Smooth muscle cell (in vitro differentiated cells): ENCODE results near the gene IP6K1. TPM values are rescaled to one million over a fixed set of nuclear protein-coding genes. Genes with fewer than 3 reads are reported as not detected.
"Not testable (repeated sequence)": the region's sequence is repeated elsewhere in the genome, so short reads cannot be mapped to it uniquely, and the experiment has no call there.

Experiments
- DNase-seq: peaks from one replicate; lab custom pipeline; 2025; ENCODE audit not compliant: unreplicated experiment; lab: John Stamatoyannopoulos, UW
- H2AFZ ChIP-seq: fragments of 200-600 bp; sonication (generic); 2 replicates; pipeline ENCODE4 v1.6.0; 2016; ENCODE audit warnings: antibody characterized with exemption, low read depth, mild to moderate bottlenecking
- H3F3A ChIP-seq: fragments of 200-600 bp; sonication (generic); 2 replicates; pipeline ENCODE4 v1.6.0; 2017; ENCODE audit warnings: antibody characterized with exemption, low read depth
- H3K27ac ChIP-seq: fragments of 200-600 bp; sonication (generic); 2 replicates; pipeline ENCODE4 v1.5.1; 2016; ENCODE audit warnings: low read depth, mild to moderate bottlenecking
- H3K27me3 ChIP-seq: fragments of 200-600 bp; sonication (generic); 2 replicates; pipeline ENCODE4 v1.6.1; 2016; ENCODE audit warnings: low read depth, mild to moderate bottlenecking
- H3K36me3 ChIP-seq: fragments of 200-600 bp; sonication (generic); 2 replicates; pipeline ENCODE4 v1.5.1; 2016; ENCODE audit warnings: low read depth
- H3K4me1 ChIP-seq: fragments of 200-600 bp; sonication (generic); 2 replicates; pipeline ENCODE4 v1.5.1; 2016; ENCODE audit warnings: low read depth
- H3K4me2 ChIP-seq: fragments of 200-600 bp; sonication (generic); 2 replicates; pipeline ENCODE4 v1.6.0; 2016; ENCODE audit warnings: mild to moderate bottlenecking
- H3K4me3 ChIP-seq: fragments of 200-600 bp; sonication (generic); 2 replicates; pipeline ENCODE4 v1.5.1; 2016; ENCODE audit warnings: mild to moderate bottlenecking
- H3K79me2 ChIP-seq: fragments of 200-600 bp; sonication (generic); 2 replicates; pipeline ENCODE4 v1.6.0; 2016; ENCODE audit warnings: low read depth, mild to moderate bottlenecking
- H3K9ac ChIP-seq: fragments of 200-600 bp; sonication (generic); 2 replicates; pipeline ENCODE4 v1.6.0; 2016; ENCODE audit warnings: low read depth
- H3K9me3 ChIP-seq: fragments of 200-600 bp; sonication (generic); replicated peaks from 2 replicates; pipeline ENCODE4 v1.5.1; 2016; ENCODE audit warnings: low read depth
- H4K20me1 ChIP-seq: fragments of 200-600 bp; sonication (generic); 2 replicates; pipeline ENCODE4 v1.6.0; 2016; ENCODE audit warnings: low read depth
- WGBS: methylation state at CpG from one replicate; pipeline ENCODE4 v1.1.7; 2016; ENCODE audit warnings: low lambda C conversion rate; 5-methylcytosine and 5-hydroxymethylcytosine counted together
- polyA plus RNA-seq: library from polyadenylated mRNA; unstranded; fragments of >200 nt; fragmentation: Nextera tagmentation; extraction: Ambion mirVana; gene quantifications from 2 replicates; pipeline ENCODE4 v1.2.1, GENCODE V29; 2016
- total RNA-seq: library from RNA; depleted of rRNA; stranded (reverse); fragments of >200 nt; gene quantifications from 2 replicates; pipeline ENCODE4 v1.2.3, GENCODE V29; 2014
- TF ChIP-seq, protein P1 (sequence below): fragments of 200-600 bp; sonication (generic); IDR thresholded peaks from 2 replicates; pipeline ENCODE4 v1.5.1; 2017; ENCODE audit warnings: borderline replicate concordance, mild to moderate bottlenecking, antibody characterized with exemption; ENCODE audit not compliant: insufficient read depth, poor library complexity, severe bottlenecking

The IP6K1 gene
- total and polyA plus RNA-seq, 2 experiments from 2014 or later: 23.0 to 31.1 TPM

DNA sequence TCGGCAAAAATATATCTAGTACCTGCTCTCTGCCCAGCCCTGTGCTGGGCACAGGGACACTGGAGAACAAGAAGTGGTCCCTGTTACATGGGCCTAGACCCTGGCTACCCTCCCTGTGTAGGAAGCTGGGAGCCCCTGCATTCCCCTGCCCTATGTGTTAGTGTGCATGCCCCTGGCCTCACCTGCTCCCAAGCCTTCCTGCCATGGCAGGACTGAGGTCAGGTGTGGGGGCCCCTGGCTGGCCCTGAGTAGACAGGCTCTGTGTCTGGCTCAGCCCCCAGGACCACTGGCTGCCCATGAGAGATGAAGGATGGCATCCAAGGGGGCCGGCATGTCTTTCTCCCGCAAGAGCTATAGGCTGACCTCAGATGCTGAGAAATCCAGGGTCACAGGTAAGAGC lies 95.5 kb downstream of the IP6K1 start:
- H3K27me3 ChIP-seq, H3K4me1 ChIP-seq, H3F3A ChIP-seq, H3K27ac ChIP-seq, H3K4me3 ChIP-seq, H2AFZ ChIP-seq, H3K9me3 ChIP-seq, DNase-seq, H3K36me3 ChIP-seq, H3K4me2 ChIP-seq, H3K9ac ChIP-seq: not testable (repeated sequence)
- Histone ChIP-seq H4K20me1 (peaks cover 13% of the 10 kb centered on the region), H3K79me2 (peaks cover 28% of the 10 kb centered on the region)
- WGBS: 94% methylated on average over 3 of the region's 3 CpGs

DNA sequence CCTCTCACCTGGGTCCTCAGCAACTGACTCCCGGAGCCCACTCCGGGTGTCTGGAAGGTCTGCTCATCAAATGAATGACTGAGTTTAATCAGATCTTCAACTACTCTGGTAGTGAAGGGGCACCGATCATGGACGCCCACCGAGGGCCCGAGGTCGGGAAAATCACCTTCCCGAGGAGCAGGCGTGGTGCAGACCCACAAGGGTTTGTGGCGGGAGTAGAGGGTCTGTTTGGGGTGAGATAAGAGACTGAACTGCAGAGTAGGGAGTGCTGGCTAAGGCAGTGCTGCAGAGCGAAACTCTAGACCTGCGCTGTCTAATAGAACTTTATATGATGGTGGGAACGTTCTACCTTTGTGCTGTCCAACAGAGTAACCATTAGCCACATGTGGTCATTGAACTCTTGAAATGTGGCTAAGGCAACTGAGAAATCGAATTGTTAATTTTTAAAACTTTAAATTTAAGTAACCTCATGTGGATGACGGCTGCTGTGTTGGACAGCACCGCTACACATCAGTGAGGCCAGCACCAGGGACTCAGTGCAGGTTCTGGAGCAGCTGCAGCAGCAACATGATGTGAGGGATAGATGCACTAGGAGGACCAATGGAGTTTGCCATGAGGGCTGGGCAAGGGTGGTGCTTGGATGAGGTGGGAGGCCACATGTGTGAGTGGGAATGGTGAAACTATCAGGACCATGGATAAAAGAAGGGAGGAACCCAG lies 96.3 kb downstream of the IP6K1 start:
- H3K27ac ChIP-seq, H3K9me3 ChIP-seq, H3F3A ChIP-seq, H3K36me3 ChIP-seq, DNase-seq, H3K27me3 ChIP-seq, H3K4me1 ChIP-seq: not testable (repeated sequence)
- Histone ChIP-seq H3K4me2 (peak overlapping the region; percentile 97), H2AFZ (peak overlapping the region; percentile 60), H3K79me2 (peaks cover 28% of the 10 kb centered on the region), H3K9ac (peak overlapping the region; percentile 74), H4K20me1 (peaks cover 13% of the 10 kb centered on the region), H3K4me3 (peak overlapping the region; percentile 89)
- 19% methylated on average over 16 of the region's 16 CpGs for WGBS

DNA sequence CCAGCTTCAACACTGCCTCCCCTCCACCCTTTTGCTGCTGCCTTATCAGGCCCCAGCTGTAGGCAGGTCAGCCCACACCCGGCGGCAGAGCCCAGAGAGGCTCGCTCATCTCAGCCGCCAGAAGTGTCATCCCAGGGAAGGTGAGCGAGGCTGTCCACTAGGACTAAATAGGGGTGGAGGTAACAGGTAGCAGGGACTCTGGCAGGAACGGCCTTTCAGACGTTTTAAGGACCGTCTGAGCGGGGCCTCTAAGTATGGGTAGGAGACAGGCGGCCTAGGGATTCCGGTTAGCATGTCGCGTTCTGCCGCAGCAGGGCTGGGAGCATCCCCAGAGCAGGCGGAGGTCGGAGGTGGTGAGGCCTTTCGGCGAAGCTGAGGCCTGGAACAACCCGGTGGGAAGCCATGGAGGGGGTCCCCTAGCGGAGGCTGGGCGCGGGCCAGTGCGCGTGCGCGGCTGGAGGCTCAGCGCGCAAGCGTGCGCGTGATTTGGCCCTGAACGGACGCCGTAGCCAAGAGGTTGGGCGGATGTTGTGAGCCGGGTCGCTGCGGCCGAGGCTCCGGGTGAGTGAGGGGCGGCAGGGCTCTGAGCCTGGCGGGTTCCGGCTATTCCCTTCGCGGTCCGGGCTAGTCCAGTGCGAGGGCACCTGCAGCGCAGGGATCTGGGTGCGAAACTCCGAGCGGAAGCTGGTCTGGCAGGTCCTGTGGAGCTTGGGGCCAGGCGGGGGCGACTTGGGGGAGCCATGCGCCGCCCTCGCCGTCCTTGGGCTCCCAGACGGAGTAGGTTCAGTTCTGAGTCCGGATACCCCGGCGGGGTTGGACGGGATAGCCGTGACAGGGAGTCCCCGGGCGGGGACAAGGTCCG lies 97.1 kb downstream of the IP6K1 start, which contains the start of the genes MST1 and RNF123:
TSS of gene MST1 (minus strand) at position 429 of the 862 bp plus-strand sequence. CDS start 783 bp downstream, outside the sequence.
TSS of gene RNF123 (plus strand) at position 512 of the 862 bp plus-strand sequence. CDS start 1,609 bp downstream, outside the sequence.
- DNase-seq: no peak
- Histone ChIP-seq H3K4me3 (peak within 1 kb of the TSS; percentile 89), H2AFZ (peak within 1 kb of the TSS; percentile 60), H3K4me1 (peaks cover 7% of the 10 kb centered on the region), H3K9ac (peak within 1 kb of the TSS; percentile 74), H3F3A (no peaks in the 10 kb centered on the region), H4K20me1 (peaks cover 7% of the 10 kb centered on the region), H3K4me2 (peak within 1 kb of the TSS; percentile 97), H3K36me3 (no peaks in the 10 kb centered on the region), H3K27ac (peak within 1 kb of the TSS; percentile 8), H3K9me3 (no peaks in the 10 kb centered on the region), H3K79me2 (peaks cover 28% of the 10 kb centered on the region), H3K27me3 (no peaks in the 10 kb centered on the region)
- 3% methylated on average over 55 of the region's 66 CpGs for WGBS
- TF ChIP-seq, protein P1, sequence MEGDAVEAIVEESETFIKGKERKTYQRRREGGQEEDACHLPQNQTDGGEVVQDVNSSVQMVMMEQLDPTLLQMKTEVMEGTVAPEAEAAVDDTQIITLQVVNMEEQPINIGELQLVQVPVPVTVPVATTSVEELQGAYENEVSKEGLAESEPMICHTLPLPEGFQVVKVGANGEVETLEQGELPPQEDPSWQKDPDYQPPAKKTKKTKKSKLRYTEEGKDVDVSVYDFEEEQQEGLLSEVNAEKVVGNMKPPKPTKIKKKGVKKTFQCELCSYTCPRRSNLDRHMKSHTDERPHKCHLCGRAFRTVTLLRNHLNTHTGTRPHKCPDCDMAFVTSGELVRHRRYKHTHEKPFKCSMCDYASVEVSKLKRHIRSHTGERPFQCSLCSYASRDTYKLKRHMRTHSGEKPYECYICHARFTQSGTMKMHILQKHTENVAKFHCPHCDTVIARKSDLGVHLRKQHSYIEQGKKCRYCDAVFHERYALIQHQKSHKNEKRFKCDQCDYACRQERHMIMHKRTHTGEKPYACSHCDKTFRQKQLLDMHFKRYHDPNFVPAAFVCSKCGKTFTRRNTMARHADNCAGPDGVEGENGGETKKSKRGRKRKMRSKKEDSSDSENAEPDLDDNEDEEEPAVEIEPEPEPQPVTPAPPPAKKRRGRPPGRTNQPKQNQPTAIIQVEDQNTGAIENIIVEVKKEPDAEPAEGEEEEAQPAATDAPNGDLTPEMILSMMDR: no peak

DNA sequence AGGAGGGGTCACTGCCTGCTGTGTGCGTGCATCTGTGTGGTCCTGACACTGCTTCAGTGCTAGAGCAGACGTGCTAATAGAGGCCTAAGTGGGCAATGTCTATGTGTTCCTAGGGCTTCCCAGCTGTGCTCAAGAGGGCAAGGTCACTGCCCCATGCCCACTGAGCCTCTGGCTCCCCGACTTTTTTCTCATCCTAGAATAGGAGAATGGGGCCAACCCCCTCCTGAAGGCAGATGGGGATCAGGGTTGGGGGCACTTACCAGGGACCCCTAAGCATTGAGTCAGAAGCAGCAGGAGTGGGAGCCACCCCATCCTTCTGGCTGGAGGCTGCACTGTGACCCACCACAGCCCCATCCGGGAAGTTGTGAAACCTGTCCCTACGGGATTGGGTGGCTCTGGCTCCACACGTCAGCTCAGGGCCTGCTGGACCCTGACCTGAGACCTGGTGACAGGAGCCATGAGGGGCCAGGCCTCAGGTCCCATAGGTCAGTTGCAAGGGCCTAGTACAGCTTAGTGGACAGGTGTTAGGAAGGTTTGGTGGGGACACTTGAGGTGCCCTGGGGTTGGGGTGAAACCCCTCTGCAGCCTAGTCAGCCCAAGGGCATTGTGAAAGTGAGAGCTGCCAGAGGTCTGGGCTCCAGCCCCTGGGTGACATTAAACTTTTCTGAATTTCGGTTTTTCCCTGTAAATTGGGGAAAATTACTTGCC lies 97.8 kb downstream of the IP6K1 start:
- H3K36me3 ChIP-seq, H3K9me3 ChIP-seq, H3F3A ChIP-seq, DNase-seq, H4K20me1 ChIP-seq, H3K27me3 ChIP-seq, H3K4me1 ChIP-seq: not testable (repeated sequence)
- Histone ChIP-seq H3K4me2 (peak overlapping the region; percentile 97), H3K4me3 (peak overlapping the region; percentile 89), H3K9ac (peak overlapping the region; percentile 46), H3K79me2 (peaks cover 26% of the 10 kb centered on the region), H3K27ac (peak overlapping the region; percentile 8), H2AFZ (peak overlapping the region; percentile 60)
- WGBS: 79% methylated on average over 7 of the region's 7 CpGs

DNA sequence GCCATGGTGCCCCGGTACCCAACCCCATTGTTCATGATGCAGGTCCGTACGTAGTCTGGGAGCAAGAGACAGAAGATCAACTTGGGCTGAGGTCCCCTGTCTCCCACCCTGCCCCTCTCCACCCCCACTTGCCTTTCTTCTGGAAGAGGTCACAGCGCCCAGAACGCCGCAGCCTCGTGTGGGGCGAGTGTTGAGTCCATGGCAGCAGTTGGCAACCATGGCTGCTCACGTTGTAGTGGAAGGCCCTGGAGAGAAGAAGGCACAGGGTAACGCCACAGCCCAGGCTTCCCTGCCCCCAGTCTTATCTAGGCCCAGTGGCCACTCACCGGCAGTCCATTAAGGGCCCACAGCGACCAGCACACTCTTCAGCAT lies 98.9 kb downstream of the IP6K1 start:
- not testable (repeated sequence) for H3F3A ChIP-seq, H3K4me1 ChIP-seq, H4K20me1 ChIP-seq, H3K36me3 ChIP-seq, H3K27me3 ChIP-seq, DNase-seq, H3K9ac ChIP-seq, H2AFZ ChIP-seq, H3K9me3 ChIP-seq, H3K27ac ChIP-seq
- Histone ChIP-seq H3K79me2 (peaks cover 21% of the 10 kb centered on the region), H3K4me2 (peak overlapping the region; percentile 82), H3K4me3 (peak overlapping the region; percentile 51)
- WGBS: 94% methylated on average over 11 of the region's 12 CpGs

DNA sequence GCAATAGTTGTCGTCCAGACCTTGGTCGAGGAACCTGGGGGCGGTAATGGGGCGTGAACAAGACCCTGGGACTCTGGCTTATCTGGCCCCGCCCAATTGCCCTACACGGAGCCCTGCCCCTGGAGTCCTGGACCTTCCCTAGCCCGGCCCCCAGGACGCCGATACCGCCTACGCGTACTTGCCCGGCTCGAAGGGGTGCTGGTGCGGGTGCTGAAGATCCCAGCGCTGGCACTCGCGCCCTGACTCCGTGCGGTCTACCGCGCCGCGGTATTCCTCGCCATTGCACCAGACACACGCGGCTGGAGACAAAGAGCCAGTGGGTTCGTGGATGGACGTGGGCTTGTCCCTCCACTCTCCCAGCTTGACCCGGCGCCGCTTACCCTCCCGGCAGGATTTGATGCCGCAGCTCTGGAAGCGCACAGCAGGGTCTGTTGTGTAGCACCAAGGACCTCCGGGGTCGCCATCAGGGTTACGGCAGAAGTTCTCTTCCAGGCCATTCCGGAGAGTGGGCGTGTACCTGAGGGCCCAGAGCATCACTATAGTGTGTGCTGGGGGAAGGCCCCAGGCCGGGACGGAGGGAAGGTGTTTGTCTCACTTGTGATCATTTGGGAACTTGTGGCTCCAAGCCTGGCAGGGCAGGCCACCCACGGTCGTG lies 99.4 kb downstream of the IP6K1 start:
- H3K27ac ChIP-seq, H3K9ac ChIP-seq, H2AFZ ChIP-seq, H3K36me3 ChIP-seq, H3K9me3 ChIP-seq, H3K27me3 ChIP-seq, H4K20me1 ChIP-seq, H3F3A ChIP-seq, DNase-seq, H3K4me1 ChIP-seq: not testable (repeated sequence)
- peak overlapping the region; percentile 82 for H3K4me2 ChIP-seq
- peaks cover 16% of the 10 kb centered on the region for H3K79me2 ChIP-seq
- peak overlapping the region; percentile 51 for H3K4me3 ChIP-seq
- 10% methylated on average over 43 of the region's 44 CpGs for WGBS

DNA sequence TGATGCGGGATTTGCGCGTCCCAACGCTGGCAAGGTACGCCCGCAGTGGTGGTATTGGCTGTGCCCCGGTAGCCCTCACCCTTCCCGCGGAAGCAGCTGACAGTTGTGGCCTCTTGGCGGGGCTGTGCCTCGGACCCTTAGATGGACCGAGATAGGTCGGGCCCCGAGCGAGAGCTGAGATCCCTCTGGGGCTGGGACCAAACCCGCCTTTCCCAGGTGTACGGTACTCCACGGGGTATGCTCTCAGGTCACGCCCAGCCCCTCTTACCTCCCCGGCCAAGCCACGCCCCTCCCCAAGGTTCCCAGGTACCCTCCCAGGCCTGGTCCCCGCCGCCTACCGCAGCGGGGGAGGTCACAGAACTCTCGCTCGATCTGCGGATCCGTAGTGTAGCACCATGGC lies 100.0 kb downstream of the IP6K1 start:
- not testable (repeated sequence) for H3K9ac ChIP-seq, DNase-seq, H3K27ac ChIP-seq, H3K4me1 ChIP-seq, H2AFZ ChIP-seq, H3F3A ChIP-seq, H3K36me3 ChIP-seq, H3K27me3 ChIP-seq, H3K9me3 ChIP-seq, H4K20me1 ChIP-seq
- peak overlapping the region; percentile 51 for H3K4me3 ChIP-seq
- peaks cover 13% of the 10 kb centered on the region for H3K79me2 ChIP-seq
- under 1% methylated on average over 27 of the region's 29 CpGs for WGBS
- peak overlapping the region; percentile 82 for H3K4me2 ChIP-seq
